Right renal cortex interstitium (tissue), 3 donors: ENCODE measurements around the gene CTTN. TPM values are rescaled to one million over a fixed set of nuclear protein-coding genes. Genes with fewer than 3 reads are reported as not detected.
"Not testable (repeated sequence)": the region's sequence is repeated elsewhere in the genome, so short reads cannot be mapped to it uniquely, and the experiment has no call there.

Experiments used
- DNase-seq, 3 donors: peaks; one replicate each; pipeline ENCODE4 v3.0.0-alpha.2; 2013; ENCODE audit warnings: low read depth in 3 of 3, low spot score in 2 of 3
- polyA plus RNA-seq, 3 donors: library from polyadenylated mRNA; unstranded; fragments of 120-200 nt; gene quantifications; one replicate each; pipeline ENCODE4 v1.2.1, GENCODE V29; 2013; ENCODE audit not compliant: insufficient read length in 3 of 3

The CTTN gene
- polyA plus RNA-seq, 3 donors: 136 to 145 (median 140) TPM

DNA sequence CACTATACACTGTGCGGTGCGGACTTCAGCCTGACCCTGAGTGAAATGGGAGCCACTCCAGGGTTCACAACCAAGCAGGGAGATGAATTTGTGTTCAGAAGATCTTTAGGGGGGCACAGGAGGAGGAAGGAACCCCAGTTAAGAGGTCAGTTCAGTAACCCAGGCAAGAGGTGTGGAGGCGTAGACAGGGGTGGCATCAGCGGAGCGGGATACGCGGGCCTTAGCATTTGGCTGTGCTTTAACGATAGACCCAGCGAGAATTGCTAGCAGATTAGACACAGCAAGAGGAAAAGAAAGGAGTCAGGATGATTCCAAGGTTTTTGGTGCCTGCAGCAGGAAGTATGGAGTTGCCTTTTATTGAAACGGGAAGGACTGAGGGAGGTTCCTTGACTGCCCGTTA, 46.8 kb downstream of the CTTN start:
- no peak for DNase-seq

DNA sequence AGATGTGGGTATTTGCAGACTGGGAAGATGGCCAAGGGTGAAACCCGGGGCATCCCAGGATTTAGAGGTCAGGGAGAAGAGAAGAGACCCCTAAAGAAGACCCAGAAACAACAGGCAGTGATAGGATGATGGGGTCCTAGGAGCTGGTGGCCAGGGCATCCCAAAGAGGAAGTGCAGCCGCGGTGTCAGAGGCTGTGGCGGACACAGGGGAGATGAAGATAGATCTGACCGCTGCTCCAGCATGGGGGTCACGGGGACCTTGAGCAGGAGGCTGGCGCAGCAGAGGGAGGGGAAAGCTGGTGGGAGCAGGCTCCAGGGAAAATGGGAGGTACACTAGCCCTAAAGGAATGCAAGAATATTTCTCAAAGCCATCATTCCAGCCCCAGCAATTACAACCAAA, 47.3 kb downstream of the CTTN start:
- no peak for DNase-seq

GRCh38 chr11:70448983-70449567, 50.7 kb downstream of the CTTN start:
- no peak for DNase-seq

DNA sequence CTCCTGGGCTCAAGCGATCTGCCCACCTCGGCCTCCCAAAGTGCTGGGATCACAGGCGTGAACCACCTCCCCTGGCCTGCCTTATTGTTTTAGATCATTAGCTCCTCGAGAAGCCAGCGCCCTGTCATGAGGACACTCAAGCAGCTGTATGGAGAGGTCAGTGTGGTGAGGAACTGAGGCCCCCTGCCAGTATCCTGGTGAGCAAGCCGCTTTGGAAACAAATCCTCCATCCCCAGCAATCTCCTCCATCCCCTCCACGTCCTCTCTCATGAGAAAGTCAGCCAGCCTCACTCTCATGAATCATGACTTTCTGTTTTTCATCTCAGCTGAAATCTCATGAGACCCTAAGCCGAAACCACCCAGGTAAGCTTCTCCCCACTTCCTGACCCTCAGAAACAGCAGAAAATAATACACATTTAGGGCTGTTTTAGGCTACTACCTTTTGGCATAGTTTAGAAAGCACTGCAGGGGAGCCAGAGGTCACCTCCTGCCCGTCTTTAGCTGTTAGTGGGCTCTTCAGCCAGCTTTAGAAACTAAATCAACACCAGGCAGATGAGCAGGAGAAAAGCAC, 56.0 kb downstream of the CTTN start:
- no peak for DNase-seq

DNA sequence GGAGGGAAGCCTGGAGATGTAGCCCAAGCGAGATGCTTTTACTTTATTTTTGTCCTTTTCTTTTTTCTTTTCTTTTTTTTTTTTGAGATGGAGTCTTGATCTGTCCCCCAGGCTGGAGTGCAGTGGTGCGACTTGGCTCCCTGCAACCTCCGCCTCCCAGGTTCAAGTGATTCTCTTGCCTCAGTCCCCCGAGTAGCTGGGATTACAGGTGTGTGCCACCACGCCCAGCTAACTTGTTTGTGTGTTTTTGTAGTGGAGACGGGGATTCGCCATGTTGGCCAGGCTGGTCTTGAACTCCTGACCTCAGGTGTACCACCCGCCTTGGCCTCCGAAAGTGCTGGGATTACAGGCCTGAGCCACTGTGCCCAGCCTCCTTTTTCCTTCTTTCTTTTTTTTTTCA, 56.5 kb downstream of the CTTN start:
- not testable (repeated sequence) for DNase-seq

GRCh38 chr11:70455354-70455753, 57.0 kb downstream of the CTTN start:
- DNase-seq: no peak

DNA sequence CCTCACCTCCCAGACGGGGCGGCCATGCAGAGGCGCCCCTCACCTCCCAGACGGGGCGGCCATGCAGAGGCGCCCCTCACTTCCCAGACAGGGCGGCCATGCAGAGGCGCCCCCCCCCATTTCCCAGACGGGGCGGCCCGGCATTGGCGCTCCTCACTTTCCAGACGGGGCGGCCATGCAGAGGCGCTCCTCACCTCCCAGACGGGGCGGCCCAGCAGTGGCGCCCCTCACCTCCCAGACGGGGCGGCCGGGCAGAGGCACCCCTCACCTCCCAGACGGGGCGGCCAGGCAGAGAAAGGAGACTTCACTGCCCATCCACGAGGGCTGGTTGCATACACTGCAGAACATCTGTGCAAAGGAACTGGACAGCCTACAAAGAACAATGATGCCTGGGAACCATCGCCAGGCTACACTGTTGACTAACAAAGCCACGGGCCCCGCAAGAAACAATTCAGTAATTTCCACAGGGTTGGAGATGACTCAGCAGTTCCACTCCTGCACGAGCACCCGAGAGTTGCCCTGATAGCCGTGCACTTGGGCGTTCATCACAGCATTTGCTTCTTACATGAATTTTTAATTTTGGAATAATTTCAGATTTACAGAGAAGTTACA, 58.7 kb downstream of the CTTN start:
- no peak for DNase-seq

DNA sequence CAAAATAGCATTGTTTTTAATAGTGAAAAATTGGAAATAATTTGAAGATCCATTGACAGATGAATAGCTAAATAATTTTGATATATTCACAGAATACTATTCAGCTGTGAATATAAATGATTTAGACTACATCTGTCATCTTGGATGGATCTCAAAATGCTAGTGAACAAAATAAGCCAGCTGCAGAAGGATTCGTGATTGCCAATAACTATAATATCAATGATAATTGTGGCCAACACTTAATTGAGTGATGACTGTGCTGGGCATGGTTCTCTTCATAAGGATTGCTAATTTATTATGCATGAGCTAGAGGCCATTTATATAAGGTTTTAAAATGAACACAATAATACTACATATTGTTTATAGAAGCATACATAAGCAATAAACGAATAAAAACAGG, 60.4 kb downstream of the CTTN start:
- DNase-seq: no peak

DNA sequence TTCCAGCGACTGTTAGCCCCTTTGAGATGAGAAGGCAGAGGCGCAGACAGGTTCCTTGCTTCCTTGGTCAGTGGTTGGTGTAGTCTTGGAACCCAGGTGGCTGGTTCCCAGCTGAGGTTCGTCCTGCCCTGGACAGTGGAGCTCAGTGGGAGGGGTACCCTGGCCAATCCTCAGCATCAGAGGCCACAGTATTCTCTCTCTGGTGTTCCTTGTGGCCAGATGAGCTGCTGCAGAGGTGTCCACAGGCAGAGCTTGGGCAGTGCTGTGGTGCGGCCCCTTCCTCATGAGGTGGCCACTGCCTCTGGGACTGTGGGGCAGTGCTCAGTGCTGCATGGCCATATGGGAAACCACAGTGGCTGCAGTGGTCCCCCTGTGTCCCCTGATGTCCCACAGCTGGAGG, 61.8 kb downstream of the CTTN start:
- no peak for DNase-seq

DNA sequence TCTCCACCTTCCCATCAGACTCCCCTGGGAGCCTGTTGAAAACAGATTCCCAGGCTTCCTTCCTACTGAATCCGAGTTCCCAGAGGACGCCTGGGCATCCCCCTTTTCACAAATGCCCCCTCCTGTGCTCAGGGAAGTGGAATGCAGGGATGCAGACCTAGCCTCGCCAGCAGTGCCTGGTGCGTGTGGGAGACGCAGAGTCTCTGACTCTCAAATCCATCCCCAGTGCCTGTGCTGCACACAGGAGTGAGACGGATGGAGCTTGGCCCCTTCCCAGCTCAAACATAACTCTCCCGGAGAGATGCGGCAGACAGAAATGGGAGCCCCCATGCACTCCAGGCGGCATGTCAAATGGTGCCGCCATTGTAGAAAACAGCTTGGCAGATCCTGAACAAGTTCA, 62.6 kb downstream of the CTTN start:
- DNase-seq: no peak

DNA sequence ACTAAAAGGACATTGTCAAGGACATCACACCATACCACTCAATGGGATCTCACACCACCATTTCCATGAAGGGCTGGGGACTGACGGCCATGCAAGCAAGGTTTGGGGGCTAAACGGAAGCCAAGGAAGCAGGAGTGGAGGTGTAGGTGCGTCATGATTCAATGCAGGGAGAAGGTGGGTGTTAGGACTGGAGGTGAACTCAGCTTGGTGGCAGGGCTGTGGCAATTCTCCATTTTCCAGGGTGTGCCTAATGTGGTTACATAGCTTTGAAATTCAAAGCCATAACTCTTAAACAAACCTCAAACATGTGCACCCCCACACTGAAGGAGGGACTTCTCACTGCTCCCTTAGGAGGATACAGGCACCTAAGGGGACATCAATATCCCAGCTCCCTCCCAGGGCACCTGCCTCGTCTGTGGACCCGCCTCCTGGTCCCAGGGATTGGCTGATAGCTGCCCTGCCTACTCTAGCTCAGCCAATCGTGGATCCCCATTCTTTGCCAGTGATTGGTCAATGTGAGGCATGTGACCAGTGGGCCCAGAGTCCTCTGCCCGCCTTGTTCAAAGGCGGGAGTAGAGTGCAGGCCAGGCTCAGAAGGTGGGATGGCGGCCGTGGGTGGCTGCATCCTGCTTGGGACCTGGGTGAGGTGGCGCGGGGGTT, 64.6 kb downstream of the CTTN start:
- no peak for DNase-seq

DNA sequence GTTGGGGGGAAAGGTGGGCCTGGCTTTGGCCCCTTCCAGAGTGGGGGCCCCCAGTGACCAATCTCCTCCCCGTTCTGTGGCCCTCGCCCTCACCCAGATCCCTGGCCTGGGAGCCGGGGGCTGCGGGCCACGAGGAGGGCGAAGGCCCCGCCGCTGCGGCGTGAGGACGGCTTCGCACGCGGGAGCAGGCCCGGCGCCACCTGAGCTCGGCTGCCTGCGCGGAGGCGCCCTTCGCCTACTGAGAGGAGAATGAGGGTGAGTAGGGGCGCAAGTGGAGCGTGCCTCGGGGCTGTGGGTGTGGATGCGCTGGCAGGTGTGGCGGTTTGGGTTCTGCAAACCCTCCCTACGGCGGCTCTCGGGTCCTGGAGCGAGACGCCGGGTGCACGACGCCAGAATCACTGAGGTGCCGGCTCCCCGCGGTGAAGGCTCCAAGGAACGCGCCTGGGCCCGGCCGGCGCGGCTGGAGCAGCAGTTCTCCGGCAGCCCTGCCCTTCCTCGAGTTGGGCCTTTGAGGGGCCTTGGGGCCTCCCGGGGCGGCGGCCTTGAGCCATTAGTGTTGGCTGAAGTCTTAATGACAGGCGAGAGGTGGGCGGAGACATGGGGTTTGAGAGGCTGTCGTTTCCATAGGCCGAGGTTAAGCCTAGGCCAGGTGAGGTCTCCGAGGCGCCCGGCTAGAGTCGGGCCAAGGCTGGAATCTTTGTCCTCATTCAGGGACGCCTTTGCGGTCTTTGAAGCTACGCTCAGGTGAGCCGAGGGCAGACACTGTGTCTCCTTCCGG, 65.3 kb downstream of the CTTN start:
- DNase-seq: no peak

GRCh38 chr11:70464509-70465361, 66.4 kb downstream of the CTTN start:
- no peak for DNase-seq

- DNase-seq: no peak
Measured at GRCh38 chr11:70466154-70466553, 67.8 kb downstream of the CTTN start.

GRCh38 chr11:70466596-70466995, 68.3 kb downstream of the CTTN start:
- no peak for DNase-seq

DNA sequence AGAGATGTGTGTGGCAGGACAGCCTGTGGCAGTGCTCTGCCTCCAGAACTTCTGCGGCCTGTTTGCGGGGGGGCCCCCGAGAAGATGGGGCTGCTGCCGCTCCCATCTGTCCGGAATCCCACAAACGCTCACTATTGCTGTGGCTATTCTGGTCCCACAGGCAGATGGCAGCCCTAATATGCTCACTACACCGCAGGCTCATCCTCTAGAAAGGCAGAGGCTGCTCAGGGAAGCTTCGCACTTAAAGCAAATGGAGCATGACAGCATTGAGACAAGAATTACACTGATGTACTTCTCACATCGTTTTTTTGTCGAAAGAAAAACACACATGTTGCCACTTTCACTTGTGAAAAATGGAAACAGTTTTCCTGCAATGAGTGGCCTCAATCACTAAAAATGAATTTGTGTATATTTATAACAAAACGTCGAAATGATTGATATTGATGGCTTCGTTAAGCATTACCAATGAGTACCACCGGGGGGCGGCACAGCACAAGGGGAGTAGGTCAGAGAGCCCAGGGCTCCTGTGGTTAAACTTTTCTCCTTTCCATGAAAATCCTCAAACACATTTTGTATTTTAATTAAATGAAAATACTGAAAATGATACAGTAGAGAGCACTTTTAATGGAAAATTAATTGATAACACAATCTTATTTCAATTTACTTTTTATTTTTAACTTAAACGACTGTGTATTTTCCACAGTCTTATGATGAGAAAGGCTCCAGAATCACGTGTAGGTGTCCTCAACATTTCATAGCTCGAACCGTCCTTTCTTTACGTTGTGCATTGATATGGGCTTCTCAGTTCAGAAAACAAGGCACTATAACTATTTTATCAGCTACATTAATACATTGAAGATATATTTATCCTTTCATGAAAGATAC, 69.1 kb downstream of the CTTN start:
- peak in 2 of 3 donors; percentile 27 to 36 for DNase-seq

GRCh38 chr11:70468256-70469195, 70.2 kb downstream of the CTTN start:
- DNase-seq: no peak

- no peak for DNase-seq
Measured at GRCh38 chr11:70470127-70470526, 71.8 kb downstream of the CTTN start.
